H9 (cell line): ENCODE measurements around the gene SAP25. TPM values are rescaled to one million over a fixed set of nuclear protein-coding genes. Genes with fewer than 3 reads are reported as not detected.

Experiments used
- DNase-seq: peaks from one replicate; pipeline ENCODE4 v3.0.0-alpha.2; 2017
- H2AFZ ChIP-seq: one replicate; pipeline ENCODE4 v1.6.1; 2013; ENCODE audit warnings: mild to moderate bottlenecking, low read length, control low read depth, moderate library complexity
- H2AK5ac ChIP-seq: 2 replicates; pipeline ENCODE4 v1.6.1; 2013; ENCODE audit warnings: low read length, control low read depth, mixed read lengths; ENCODE audit not compliant: insufficient read length
- H2BK120ac ChIP-seq: one replicate; pipeline ENCODE4 v1.6.1; 2013; ENCODE audit warnings: low read depth, mild to moderate bottlenecking, low read length, control low read depth, inconsistent platforms; ENCODE audit not compliant: poor library complexity, severe bottlenecking
- H2BK12ac ChIP-seq: 2 replicates; pipeline ENCODE4 v1.6.1; 2013; ENCODE audit warnings: low read length, control low read depth, mixed read lengths, low read depth; ENCODE audit not compliant: insufficient read length
- H2BK15ac ChIP-seq: 2 replicates; pipeline ENCODE4 v1.6.1; 2013; ENCODE audit warnings: low read depth, low read length, control low read depth
- H2BK20ac ChIP-seq: one replicate; pipeline ENCODE4 v1.6.1; 2013; ENCODE audit warnings: low read depth, mild to moderate bottlenecking, low read length, control low read depth, inconsistent platforms; ENCODE audit not compliant: poor library complexity, severe bottlenecking
- H2BK5ac ChIP-seq: 2 replicates; pipeline ENCODE4 v1.6.1; 2013; ENCODE audit warnings: low read length, control low read depth, mixed read lengths; ENCODE audit not compliant: insufficient read length
- H3K14ac ChIP-seq: 2 replicates; pipeline ENCODE4 v1.6.1; 2013; ENCODE audit warnings: low read length, control low read depth; ENCODE audit not compliant: insufficient read depth
- H3K18ac ChIP-seq: 2 replicates; pipeline ENCODE4 v1.6.1; 2013; ENCODE audit warnings: low read depth, mild to moderate bottlenecking, mixed read lengths, low read length, control low read depth; ENCODE audit not compliant: insufficient read length
- H3K23ac ChIP-seq: 2 replicates; pipeline ENCODE4 v1.6.1; 2013; ENCODE audit warnings: low read length, control low read depth, mixed read lengths, low read depth; ENCODE audit not compliant: insufficient read length
- H3K23me2 ChIP-seq: 2 replicates; pipeline ENCODE4 v1.6.1; 2013; ENCODE audit warnings: low read depth, mild to moderate bottlenecking, mixed read lengths, low read length, control low read depth; ENCODE audit not compliant: insufficient read length, poor library complexity, severe bottlenecking
- H3K27ac ChIP-seq: 2 replicates; pipeline ENCODE4 v1.5.1; 2013; ENCODE audit warnings: low read length, control low read depth, mixed read lengths, low read depth; ENCODE audit not compliant: insufficient read length
- H3K27me3 ChIP-seq: 2 replicates; pipeline ENCODE4 v1.6.1; 2013; ENCODE audit warnings: low read length, control low read depth, inconsistent platforms; ENCODE audit not compliant: insufficient read depth
- H3K4ac ChIP-seq: 2 replicates; pipeline ENCODE4 v1.6.1; 2013; ENCODE audit warnings: low read depth, mild to moderate bottlenecking, control low read depth, inconsistent platforms, low read length, moderate library complexity
- H3K4me1 ChIP-seq: 2 replicates; pipeline ENCODE4 v1.6.1; 2013; ENCODE audit warnings: low read length, control low read depth, inconsistent platforms; ENCODE audit not compliant: insufficient read depth
- H3K4me2 ChIP-seq: 2 replicates; pipeline ENCODE4 v1.6.1; 2013; ENCODE audit warnings: low read length, control low read depth, mixed read lengths; ENCODE audit not compliant: insufficient read length, insufficient read depth
- H3K56ac ChIP-seq: 2 replicates; pipeline ENCODE4 v1.6.1; 2013; ENCODE audit warnings: low read depth, mild to moderate bottlenecking, mixed read lengths, low read length, control low read depth; ENCODE audit not compliant: insufficient read length
- H3K79me1 ChIP-seq: 2 replicates; pipeline ENCODE4 v1.6.1; 2013; ENCODE audit warnings: low read depth, mild to moderate bottlenecking, moderate library complexity, low read length, control low read depth, inconsistent platforms; ENCODE audit not compliant: insufficient read depth, poor library complexity, severe bottlenecking
- H3K79me2 ChIP-seq: 2 replicates; pipeline ENCODE4 v1.6.1; 2013; ENCODE audit warnings: low read length, control low read depth, inconsistent platforms; ENCODE audit not compliant: insufficient read depth
- H3K9ac ChIP-seq: 2 replicates; pipeline ENCODE4 v1.6.1; 2013; ENCODE audit warnings: low read length, control low read depth, mixed read lengths; ENCODE audit not compliant: insufficient read length; ENCODE audit errors: extremely low read depth
- H3K9me3 ChIP-seq: one replicate; pipeline ENCODE4 v1.6.1; 2013; ENCODE audit warnings: low read depth, low read length, inconsistent platforms; ENCODE audit not compliant: control insufficient read depth
- H3T11ph ChIP-seq: one replicate; pipeline ENCODE4 v1.6.1; 2013; ENCODE audit warnings: mild to moderate bottlenecking, low read length, control low read depth, inconsistent platforms
- H4K20me1 ChIP-seq: one replicate; pipeline ENCODE4 v1.6.1; 2013; ENCODE audit not compliant: control insufficient read depth, insufficient read length, insufficient read depth
- H4K5ac ChIP-seq: 2 replicates; pipeline ENCODE4 v1.6.1; 2013; ENCODE audit warnings: low read depth, mild to moderate bottlenecking, mixed read lengths, low read length, control low read depth; ENCODE audit not compliant: insufficient read length
- H4K8ac ChIP-seq: replicated peaks from 2 replicates; pipeline ENCODE4 v1.6.1; 2013; ENCODE audit warnings: low read length, control low read depth, mixed read lengths, low read depth; ENCODE audit not compliant: insufficient read length
- H4K91ac ChIP-seq: 2 replicates; pipeline ENCODE4 v1.6.1; 2013; ENCODE audit warnings: low read depth, mild to moderate bottlenecking, moderate library complexity, mixed read lengths, low read length, control low read depth; ENCODE audit not compliant: insufficient read length
- H3K27ac Mint-ChIP-seq, 3 experiments: 2 replicates in 2 of 3; 3 replicates in 1 of 3; pipeline ENCODE4 v1.8.0; 2020 to 2021; ENCODE audit warnings: mixed read lengths in 3 of 3, mild to moderate bottlenecking in 1 of 3, moderate library complexity in 1 of 3
- H3K27me3 Mint-ChIP-seq: 2 replicates; pipeline ENCODE4 v1.8.0; 2021; ENCODE audit warnings: low read depth, mild to moderate bottlenecking, moderate library complexity, mixed read lengths
- H3K36me3 Mint-ChIP-seq, 3 experiments: 2 replicates in 2 of 3; 3 replicates in 1 of 3; pipeline ENCODE4 v1.8.0; 2020 to 2021; ENCODE audit warnings: low read depth in 3 of 3, mixed read lengths in 3 of 3; ENCODE audit not compliant: insufficient read depth in 1 of 3
- H3K4me1 Mint-ChIP-seq, 2 experiments: 2 replicates each; pipeline ENCODE4 v1.8.0; 2020; ENCODE audit warnings: mixed read lengths in 2 of 2
- H3K4me3 Mint-ChIP-seq, 2 experiments: 2 replicates in 1 of 2; 3 replicates in 1 of 2; pipeline ENCODE4 v1.8.0; 2020 to 2021; ENCODE audit warnings: mild to moderate bottlenecking in 2 of 2, mixed read lengths in 2 of 2, moderate library complexity in 1 of 2
- H3K9me3 Mint-ChIP-seq, 2 experiments: 2 replicates in 1 of 2; 3 replicates in 1 of 2; pipeline ENCODE4 v1.8.0; 2020; ENCODE audit warnings: mild to moderate bottlenecking in 2 of 2, mixed read lengths in 2 of 2, moderate library complexity in 1 of 2
- CTCF ChIP-seq: fragments of 200-600 bp; sonication (generic); conservative IDR thresholded peaks from 3 replicates; pipeline ENCODE4 v1.8.0; 2021; ENCODE audit warnings: antibody characterized with exemption, mild to moderate bottlenecking
- WGBS: extraction: QIAGEN DNeasy Blood & Tissue Kit; methylation state at CpG from one replicate; pipeline ENCODE4 v1.1.7; 2013; ENCODE audit warnings: missing lambda C conversion rate, low lambda C conversion rate, mixed read lengths; ENCODE audit not compliant: insufficient read length; ENCODE audit errors: extremely low coverage; 5-methylcytosine and 5-hydroxymethylcytosine counted together
- long read RNA-seq: library from polyadenylated mRNA; unstranded; transcript quantifications from one replicate; pipeline ENCODE4 v2.0.0, GENCODE V29; 2020
- total RNA-seq: library from RNA; stranded (reverse); gene quantifications from 2 replicates; pipeline ENCODE4 v1.2.1, GENCODE V29; 2021

The SAP25 gene
- total RNA-seq, result 4.2 and 5.1 TPM in 2 replicates
- long read RNA-seq, result 0 reads

GRCh38 chr7:100573691-100574361, at the start of gene SAP25:
Gene SAP25 (minus strand): TSS chr7:100573900. CDS start chr7:100573742, 158 bp downstream.
- Histone ChIP-seq H3K18ac (no peak within 1 kb of the TSS), H4K8ac (no peak within 1 kb of the TSS), H2BK12ac (no peak within 1 kb of the TSS), H3K79me1 (no peaks in the 10 kb centered on the region), H3K56ac (no peak within 1 kb of the TSS), H2AFZ (no peak within 1 kb of the TSS), H3K23me2 (peaks cover 9% of the 10 kb centered on the region), H3K14ac (no peak within 1 kb of the TSS; the same call in 1 of the 2 replicates), H4K91ac (no peak within 1 kb of the TSS), H2BK5ac (no peak within 1 kb of the TSS), H2BK20ac (no peak within 1 kb of the TSS), H4K20me1 (no peaks in the 10 kb centered on the region), H3K79me2 (no peaks in the 10 kb centered on the region), H3K27me3 (no peaks in the 10 kb centered on the region), H3K4me1 (peaks cover 5% of the 10 kb centered on the region; the same call in 1 of the 2 replicates), H2BK120ac (no peak within 1 kb of the TSS), H3K23ac (no peak within 1 kb of the TSS), H3K9ac (no peak within 1 kb of the TSS), H3T11ph (no peak within 1 kb of the TSS), H2BK15ac (no peak within 1 kb of the TSS), H2AK5ac (no peak within 1 kb of the TSS), H3K4ac (no peak within 1 kb of the TSS), H3K9me3 (no peaks in the 10 kb centered on the region), H4K5ac (no peak within 1 kb of the TSS), H3K4me2 (no peak within 1 kb of the TSS), H3K27ac (no peak within 1 kb of the TSS)
- H3K9me3 Mint-ChIP-seq, result peaks cover 0 to under 1% of the 10 kb centered on the region in 2 experiments; a peak in 1 of 5 replicates
- peak; percentile 70 for DNase-seq
- TF ChIP-seq CTCF, result peak; percentile 59
- peaks cover 5% of the 10 kb centered on the region for H3K27me3 Mint-ChIP-seq
- no CpG with 5 or more reads among the region's 70 CpGs for WGBS
- H3K4me3 Mint-ChIP-seq, result no peak within 1 kb of the TSS
- H3K4me1 Mint-ChIP-seq, result peaks cover 21 to 25% of the 10 kb centered on the region in 2 experiments
- H3K27ac Mint-ChIP-seq, result no peak within 1 kb of the TSS
- peaks cover 7 to 24% (median 21%) of the 10 kb centered on the region in 3 experiments; a peak in 6 of 7 replicates for H3K36me3 Mint-ChIP-seq
